Measurements from ENCODE around the gene FAM72B.
"Not testable (repeated sequence)": the region's sequence is repeated elsewhere in the genome, so short reads cannot be mapped to it uniquely, and the experiment has no call there.

The FAM72B gene

DNA sequence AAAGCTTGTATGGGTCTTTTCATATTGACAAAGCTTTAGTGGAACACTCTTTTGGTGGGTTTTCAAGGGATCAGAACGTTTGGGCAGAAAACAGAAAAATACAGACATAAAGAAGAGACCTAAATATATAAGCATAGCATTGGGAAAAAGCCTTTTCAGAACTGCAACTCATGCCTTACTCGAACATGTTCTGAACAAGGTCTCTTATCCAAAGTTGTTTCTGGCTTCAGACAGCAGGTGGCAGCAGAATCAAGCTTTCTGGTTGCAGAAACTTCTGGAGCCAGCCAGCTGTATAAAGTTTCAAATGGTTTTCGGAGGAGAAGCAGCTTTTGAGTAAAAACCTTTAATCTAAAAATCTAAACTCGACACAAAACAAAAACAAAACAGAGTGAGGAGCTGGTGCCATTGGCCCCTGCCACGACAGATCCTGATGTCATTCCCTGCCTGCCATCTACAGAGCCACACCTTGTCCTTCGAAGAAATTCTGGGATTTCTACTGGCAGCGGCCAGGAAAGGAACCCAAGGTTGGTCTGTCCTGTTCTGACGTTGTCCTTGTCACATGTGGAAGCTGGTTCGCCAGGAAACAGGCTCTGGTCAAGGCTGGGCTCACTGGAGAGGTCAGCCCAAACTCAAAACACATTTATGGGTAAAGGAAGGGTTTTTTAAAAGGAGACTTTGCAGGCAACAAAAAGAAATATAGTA lies 35.5 kb downstream of the FAM72B start:
- not testable (repeated sequence) for DNase-seq

DNA sequence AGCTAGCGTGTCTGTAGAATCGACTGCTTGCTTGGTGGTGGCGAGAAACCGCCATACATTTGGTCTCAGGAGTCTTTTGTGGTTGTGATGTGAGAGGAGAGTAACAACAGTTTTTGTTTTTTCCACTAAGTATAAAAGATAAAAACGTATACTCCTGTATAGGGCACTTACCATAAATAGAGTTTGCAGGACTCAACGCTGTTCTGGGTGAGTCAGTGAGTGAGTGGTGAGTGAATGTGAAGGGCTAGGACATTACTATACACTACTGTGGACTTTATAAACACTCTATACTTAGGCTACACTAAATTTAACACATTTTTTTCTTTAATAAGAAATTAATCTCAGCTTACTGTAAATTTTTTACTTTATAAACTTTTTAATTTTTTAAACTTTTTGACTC lies 43.7 kb downstream of the FAM72B start:
- not testable (repeated sequence) for DNase-seq

DNA sequence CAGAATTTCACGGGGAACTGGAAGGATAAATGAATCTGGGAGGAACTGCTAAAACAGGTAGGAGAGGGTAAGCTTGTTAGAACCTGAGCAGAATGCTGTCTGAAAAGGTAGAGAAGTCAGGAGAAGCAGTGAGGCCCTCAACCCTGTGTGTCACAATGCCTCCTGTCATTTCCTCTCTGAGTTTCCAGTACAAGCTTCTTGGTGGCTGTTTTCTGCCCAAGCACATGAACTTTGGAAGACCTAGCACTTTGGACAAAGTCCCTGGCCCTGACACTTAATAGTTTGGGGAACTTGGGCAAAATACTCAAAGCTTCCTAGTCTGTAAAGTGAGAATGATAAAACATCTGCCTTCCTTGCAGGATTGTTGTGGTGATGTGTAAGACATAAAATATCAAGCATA lies 52.6 kb downstream of the FAM72B start:
- not testable (repeated sequence) for DNase-seq

DNA sequence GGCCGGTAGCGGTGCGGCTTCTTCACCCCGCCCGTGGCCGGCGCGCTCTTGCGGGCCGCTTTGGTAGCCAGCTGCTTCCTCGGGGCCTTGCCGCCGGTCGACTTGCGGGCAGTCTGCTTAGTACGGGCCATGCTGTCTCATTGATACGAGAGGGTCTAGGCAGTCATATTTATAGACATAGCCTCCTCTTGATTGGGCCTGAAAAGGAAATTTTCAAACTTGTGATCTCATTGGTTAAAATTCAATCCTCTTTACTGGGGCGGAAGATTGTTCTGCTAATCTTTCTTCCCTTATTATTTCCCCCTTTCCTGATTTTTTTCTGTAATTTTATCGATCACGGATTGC lies 65.7 kb downstream of the FAM72B start:
- DNase-seq = not testable (repeated sequence)
